GM12872 (cell line): ENCODE measurements around the gene TRPM6.

Source experiments
- CTCF ChIP-seq: IDR thresholded peaks from 3 replicates; pipeline ENCODE4 v1.5.1; 2011; ENCODE audit warnings: low read depth, mild to moderate bottlenecking, low read length, moderate library complexity; ENCODE audit not compliant: insufficient read depth

TRPM6 gene

DNA sequence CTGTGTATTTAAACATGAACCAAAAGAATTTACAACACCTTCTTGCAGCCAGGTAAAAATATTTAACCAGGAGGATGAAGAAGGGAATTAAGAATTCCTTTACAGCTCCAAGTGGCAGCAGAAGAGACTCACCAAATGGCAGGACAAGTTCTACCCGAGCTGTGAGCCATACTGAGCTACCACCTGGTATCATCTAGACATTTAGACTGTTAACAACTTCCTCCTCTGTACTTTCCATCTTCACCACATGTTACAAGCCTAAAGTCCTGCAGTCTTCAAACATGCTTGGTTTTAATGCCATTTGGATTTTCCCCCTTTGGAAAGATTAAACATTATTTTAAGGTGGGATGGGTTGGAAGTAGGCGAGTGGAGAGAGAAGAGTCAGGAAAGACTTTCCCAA, 190.2 kb downstream of the TRPM6 start:
- no peak for TF ChIP-seq CTCF

DNA sequence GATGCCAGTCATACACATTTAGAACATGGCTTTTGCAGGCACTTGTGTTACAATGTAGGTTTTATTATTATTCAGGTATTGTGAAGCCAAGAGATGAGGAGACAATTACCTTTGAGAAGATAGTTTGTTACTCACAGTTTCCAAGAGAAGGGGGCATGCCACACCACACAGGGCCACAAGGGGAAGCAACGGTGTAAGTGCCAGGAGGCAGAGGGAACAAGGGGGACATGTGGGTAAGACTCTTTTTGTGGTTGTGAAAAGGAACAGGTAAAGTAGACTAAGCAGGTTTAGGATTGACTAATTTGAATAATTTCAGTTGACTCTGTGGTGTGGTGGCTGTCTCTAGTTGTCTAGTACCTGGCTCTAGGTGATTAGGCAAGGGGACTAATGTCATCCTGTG, 191.2 kb downstream of the TRPM6 start:
- peak; percentile 40; the same call in 1 of the 3 replicates for TF ChIP-seq CTCF

DNA sequence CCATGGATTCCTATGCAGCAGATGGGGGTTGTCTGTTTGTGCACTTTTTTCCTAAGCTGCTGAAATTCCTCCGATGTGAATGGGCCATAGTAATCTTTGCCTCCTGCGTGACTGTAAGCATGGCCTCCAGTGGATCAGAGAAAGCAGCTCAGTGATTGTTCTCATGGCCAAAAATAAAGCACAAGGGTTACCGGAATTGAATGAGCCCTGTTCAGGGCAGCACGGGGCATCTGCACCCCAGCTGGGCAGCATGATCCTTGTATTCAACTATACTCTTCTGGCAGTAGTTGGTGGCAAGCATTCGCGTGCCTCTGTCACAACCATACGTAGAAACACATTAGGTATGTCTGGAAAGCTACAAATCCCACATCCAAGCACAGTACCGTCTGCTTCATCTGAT, 196.7 kb downstream of the TRPM6 start:
- TF ChIP-seq CTCF: no peak

DNA sequence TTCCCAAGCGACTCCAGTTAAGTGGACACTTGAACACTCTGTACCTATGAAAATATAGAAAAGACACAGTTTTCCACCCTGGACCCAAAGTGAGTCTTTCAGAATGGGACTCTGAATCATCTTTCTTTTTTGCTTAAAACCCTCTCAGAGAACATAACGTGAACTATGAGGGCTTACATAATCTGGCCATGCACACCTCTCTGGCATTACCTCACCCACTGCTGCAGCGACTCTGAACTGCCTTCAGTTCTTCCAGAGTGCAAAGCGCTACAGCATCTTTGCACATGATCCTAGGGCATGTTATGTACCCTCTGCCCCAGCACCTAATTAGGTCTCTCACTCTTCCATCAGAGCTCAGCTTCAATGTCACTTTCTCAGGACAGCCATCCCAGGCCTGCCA, 204.4 kb downstream of the TRPM6 start:
- TF ChIP-seq CTCF: no peak

DNA sequence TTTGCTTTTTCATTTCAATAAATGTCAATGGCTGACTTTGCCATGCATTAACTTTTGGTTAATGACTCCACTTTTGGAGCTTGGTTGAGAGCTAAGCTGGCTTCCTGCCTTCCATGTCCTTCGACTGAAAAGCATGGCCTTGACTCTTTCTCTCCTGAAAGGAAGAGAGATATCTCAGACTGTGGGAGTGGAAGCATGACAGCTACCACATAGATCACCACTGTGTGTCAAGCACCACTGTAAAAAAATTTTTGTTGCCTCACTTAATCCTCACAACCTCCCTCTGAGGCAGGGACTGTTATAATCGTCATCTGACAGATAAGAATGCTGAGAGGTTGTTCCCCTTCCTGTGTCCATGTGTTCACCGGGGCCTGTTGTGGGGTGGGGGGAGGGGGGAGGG, 205.8 kb downstream of the TRPM6 start:
- TF ChIP-seq CTCF: no peak

DNA sequence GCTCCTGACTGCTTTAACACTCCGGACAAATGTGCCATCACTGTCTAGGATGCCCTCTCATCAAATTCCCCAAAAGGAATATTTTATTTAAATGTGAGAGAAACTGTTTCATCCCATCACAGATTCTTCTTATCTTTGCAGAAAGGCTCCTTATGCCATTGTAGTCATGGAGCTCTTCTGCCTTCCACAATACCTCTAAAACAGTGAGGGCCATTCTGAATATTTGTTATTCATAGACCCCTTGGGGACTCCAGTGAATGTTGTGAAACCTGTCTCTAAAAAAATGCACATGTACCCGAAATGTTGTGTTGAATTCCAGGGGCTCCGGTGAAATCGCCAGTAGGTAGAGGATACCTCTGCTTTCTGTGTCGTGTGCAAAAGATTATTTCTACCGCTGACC, 213.6 kb downstream of the TRPM6 start:
- TF ChIP-seq CTCF: no peak
